Activated CD4-positive, alpha-beta memory T cell treated with anti-CD3 and anti-CD28 coated beads, Interleukin-2, amount 10 ng/mL, durations not matched to agents 7 days and 5 days (primary cell): ENCODE measurements around the gene RHBDL1. TPM values are rescaled to one million over a fixed set of nuclear protein-coding genes. Genes with fewer than 3 reads are reported as not detected.

Experiments
- CTCF ChIA-PET: fragments of 350-600 bp; sonication (Branson Sonifier 250); formaldehyde crosslinking; loops from one replicate; lab custom pipeline; 2021; ENCODE audit warnings: antibody characterized with exemption, inconsistent platforms; lab: Charles Lee
- POLR2A ChIA-PET: fragments of 350-600 bp; sonication (Branson Sonifier 250); formaldehyde crosslinking; loops from one replicate; lab custom pipeline; 2021; ENCODE audit warnings: antibody characterized with exemption; lab: Charles Lee
- DNase-seq: peaks from one replicate; pipeline ENCODE4 v3.0.0-alpha.2; 2020
- H3K27ac Mint-ChIP-seq: one replicate; pipeline ENCODE4 v1.8.0; 2021; ENCODE audit warnings: mild to moderate bottlenecking, mixed read lengths
- H3K27me3 Mint-ChIP-seq: one replicate; pipeline ENCODE4 v1.8.0; 2021; ENCODE audit warnings: mixed read lengths
- H3K36me3 Mint-ChIP-seq: one replicate; pipeline ENCODE4 v1.8.0; 2021; ENCODE audit warnings: low read depth, mixed read lengths
- H3K4me1 Mint-ChIP-seq: one replicate; pipeline ENCODE4 v1.8.0; 2021; ENCODE audit warnings: mixed read lengths
- H3K4me3 Mint-ChIP-seq: one replicate; pipeline ENCODE4 v1.8.0; 2021; ENCODE audit warnings: mild to moderate bottlenecking, mixed read lengths
- H3K9me3 Mint-ChIP-seq: one replicate; pipeline ENCODE4 v1.8.0; 2021; ENCODE audit warnings: mixed read lengths
- total RNA-seq, 2 experiments: library from RNA; stranded (reverse); gene quantifications; one replicate each; pipeline ENCODE4 v1.2.3, GENCODE V29; 2021

RHBDL1 gene
- total RNA-seq, 2 experiments from 2014 or later = 1.5 TPM

GRCh38 chr16:674214-674881 is 1.1 kb upstream of the RHBDL1 start:
- Mint-ChIP-seq H3K4me3 (no peak overlapping the region), H3K27ac (no peak overlapping the region), H3K27me3 (no peaks in the 10 kb centered on the region), H3K36me3 (peaks cover 14% of the 10 kb centered on the region), H3K9me3 (no peaks in the 10 kb centered on the region), H3K4me1 (peaks cover 21% of the 10 kb centered on the region)
- POLR2A ChIA-PET = interaction anchor here (1.7 to 2.6 kb wide), 3 partner anchors 9 to 25 kb away, joined by 5 to 9 read pairs (median 6); partner anchors contain the start of genes JMJD8 and WDR90
- CTCF ChIA-PET = no interaction called here
- no peak for DNase-seq

- H3K4me1 Mint-ChIP-seq = peaks cover 22% of the 10 kb centered on the region
- no peak overlapping the region for H3K4me3 Mint-ChIP-seq
- no peak for DNase-seq
- CTCF ChIA-PET = interaction anchor here (0.6 to 1.7 kb wide), 4 partner anchors 8 to 1374 kb away, joined by 3 to 5 read pairs (median 4); partner anchors contain the start of genes RHOT2 and WDR24
- H3K36me3 Mint-ChIP-seq = peaks cover 10% of the 10 kb centered on the region
- no peaks in the 10 kb centered on the region for H3K9me3 Mint-ChIP-seq
- POLR2A ChIA-PET = interaction anchor here (1.0 to 2.9 kb wide), 7 partner anchors 8 to 27 kb away, joined by 4 to 18 read pairs (median 7); partner anchors contain the start of genes JMJD8, RHOT2, WDR24 and WDR90
- H3K27me3 Mint-ChIP-seq = no peaks in the 10 kb centered on the region
- no peak overlapping the region for H3K27ac Mint-ChIP-seq
Measured at GRCh38 chr16:675884-676564, 553 bp downstream of the RHBDL1 start.

GRCh38 chr16:676565-676902 is 1.1 kb downstream of the RHBDL1 start:
- Mint-ChIP-seq H3K4me3 (no peak overlapping the region), H3K36me3 (peaks cover 10% of the 10 kb centered on the region), H3K27me3 (no peaks in the 10 kb centered on the region), H3K9me3 (no peaks in the 10 kb centered on the region), H3K4me1 (peaks cover 27% of the 10 kb centered on the region), H3K27ac (no peak overlapping the region)
- ChIA-PET CTCF (interaction anchor here (0.6 to 1.7 kb wide), 2 partner anchors 9 to 1374 kb away, joined by 4 to 5 read pairs; partner anchors contain the start of gene RHOT2), POLR2A (interaction anchor here (1.0 to 2.9 kb wide), 5 partner anchors 8 to 19 kb away, joined by 4 to 18 read pairs (median 9); partner anchors contain the start of genes JMJD8, RHOT2 and WDR24)
- DNase-seq = no peak

- ChIA-PET POLR2A (interaction anchor here (0.6 to 2.9 kb wide), 3 partner anchors 14 to 908 kb away, joined by 3 to 18 read pairs (median 7); partner anchors contain the start of gene WDR24), CTCF (interaction anchor here (0.6 to 1.7 kb wide), 2 partner anchors 9 to 1373 kb away, joined by 4 to 5 read pairs; partner anchors contain the start of gene RHOT2)
- no peaks in the 10 kb centered on the region for H3K9me3 Mint-ChIP-seq
Measured at GRCh38 chr16:676913-677312, 1.4 kb downstream of the RHBDL1 start.

GRCh38 chr16:677316-678190 is 2.1 kb downstream of the RHBDL1 start:
- Mint-ChIP-seq H3K36me3 (peaks cover 17% of the 10 kb centered on the region), H3K4me1 (peaks cover 36% of the 10 kb centered on the region), H3K9me3 (no peaks in the 10 kb centered on the region), H3K4me3 (no peak overlapping the region), H3K27ac (no peak overlapping the region), H3K27me3 (no peaks in the 10 kb centered on the region)
- POLR2A ChIA-PET = interaction anchor here (0.6 to 4.9 kb wide), 5 partner anchors 8 to 907 kb away, joined by 3 to 35 read pairs (median 18); partner anchors contain the start of genes RHOT2 and WDR24
- DNase-seq = no peak
- CTCF ChIA-PET = no interaction called here

More at GRCh38 chr16:676913-677312, 1.4 kb downstream of the RHBDL1 start:
- H3K27ac Mint-ChIP-seq = no peak overlapping the region
- H3K36me3 Mint-ChIP-seq = peaks cover 13% of the 10 kb centered on the region
- H3K4me3 Mint-ChIP-seq = no peak overlapping the region
- H3K27me3 Mint-ChIP-seq = no peaks in the 10 kb centered on the region
- peak; percentile 45 for DNase-seq
- H3K4me1 Mint-ChIP-seq = peaks cover 30% of the 10 kb centered on the region

- POLR2A ChIA-PET = interaction anchor here (1.0 to 4.9 kb wide), 5 partner anchors 9 to 30 kb away, joined by 3 to 35 read pairs (median 5); partner anchors contain the start of genes RHOT2 and WDR24
- H3K9me3 Mint-ChIP-seq = no peaks in the 10 kb centered on the region
- peak overlapping the region; percentile 68 for H3K4me3 Mint-ChIP-seq
Measured at GRCh38 chr16:678209-678857, 2.9 kb downstream of the RHBDL1 start.

DNA sequence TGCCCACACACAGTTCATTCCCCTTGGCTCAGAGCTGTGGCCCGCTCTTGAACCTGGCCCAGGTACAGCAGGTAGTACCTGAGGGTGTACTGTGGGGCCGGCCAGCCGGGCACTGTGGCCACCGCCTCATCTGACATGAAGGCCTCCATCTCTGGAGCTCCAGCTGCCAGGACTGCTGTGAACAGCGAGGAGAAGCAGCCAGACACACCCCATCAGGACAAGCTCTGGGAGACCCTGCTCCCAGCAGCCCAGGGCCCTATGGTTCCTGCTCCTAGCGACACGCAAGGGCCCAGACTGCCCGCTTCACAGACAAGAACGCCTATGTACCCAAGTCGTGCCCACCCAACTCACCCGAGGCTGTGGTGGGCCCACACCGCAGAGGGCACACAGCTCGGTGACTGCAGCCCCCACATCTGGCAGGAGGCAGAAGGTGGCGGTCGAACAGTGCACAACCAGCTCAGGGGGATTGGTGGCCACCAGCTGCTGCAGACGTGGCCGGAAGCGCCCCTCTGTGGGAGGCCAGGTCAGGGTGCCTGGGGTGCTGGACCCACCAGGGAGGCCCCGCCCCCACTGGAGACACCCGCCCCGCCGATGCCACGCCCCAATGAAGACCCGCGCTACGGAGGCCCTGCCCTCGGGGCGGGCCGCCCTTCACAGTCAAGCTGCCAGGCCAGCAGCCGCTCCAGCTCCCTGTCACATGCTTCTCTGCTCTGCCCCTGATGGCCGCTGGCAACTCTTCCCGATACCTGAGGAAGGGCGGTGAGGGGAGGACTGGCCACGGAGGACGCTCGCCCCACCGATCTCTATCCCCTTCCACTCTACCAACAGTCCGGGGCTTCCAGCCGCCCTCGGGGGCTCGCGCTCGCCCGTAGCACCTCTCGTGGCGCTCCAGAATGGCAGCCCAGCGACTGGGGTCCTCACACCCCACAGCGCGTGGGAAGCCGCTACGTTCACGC is 3.7 kb downstream of the RHBDL1 start:
- Mint-ChIP-seq H3K27ac (peak overlapping the region; percentile 58), H3K36me3 (peaks cover 19% of the 10 kb centered on the region)

More at GRCh38 chr16:678209-678857, 2.9 kb downstream of the RHBDL1 start:
- DNase-seq = no peak
- CTCF ChIA-PET = no interaction called here
- Mint-ChIP-seq H3K27me3 (no peaks in the 10 kb centered on the region), H3K27ac (no peak overlapping the region), H3K4me1 (peaks cover 44% of the 10 kb centered on the region), H3K36me3 (peaks cover 18% of the 10 kb centered on the region)

DNA sequence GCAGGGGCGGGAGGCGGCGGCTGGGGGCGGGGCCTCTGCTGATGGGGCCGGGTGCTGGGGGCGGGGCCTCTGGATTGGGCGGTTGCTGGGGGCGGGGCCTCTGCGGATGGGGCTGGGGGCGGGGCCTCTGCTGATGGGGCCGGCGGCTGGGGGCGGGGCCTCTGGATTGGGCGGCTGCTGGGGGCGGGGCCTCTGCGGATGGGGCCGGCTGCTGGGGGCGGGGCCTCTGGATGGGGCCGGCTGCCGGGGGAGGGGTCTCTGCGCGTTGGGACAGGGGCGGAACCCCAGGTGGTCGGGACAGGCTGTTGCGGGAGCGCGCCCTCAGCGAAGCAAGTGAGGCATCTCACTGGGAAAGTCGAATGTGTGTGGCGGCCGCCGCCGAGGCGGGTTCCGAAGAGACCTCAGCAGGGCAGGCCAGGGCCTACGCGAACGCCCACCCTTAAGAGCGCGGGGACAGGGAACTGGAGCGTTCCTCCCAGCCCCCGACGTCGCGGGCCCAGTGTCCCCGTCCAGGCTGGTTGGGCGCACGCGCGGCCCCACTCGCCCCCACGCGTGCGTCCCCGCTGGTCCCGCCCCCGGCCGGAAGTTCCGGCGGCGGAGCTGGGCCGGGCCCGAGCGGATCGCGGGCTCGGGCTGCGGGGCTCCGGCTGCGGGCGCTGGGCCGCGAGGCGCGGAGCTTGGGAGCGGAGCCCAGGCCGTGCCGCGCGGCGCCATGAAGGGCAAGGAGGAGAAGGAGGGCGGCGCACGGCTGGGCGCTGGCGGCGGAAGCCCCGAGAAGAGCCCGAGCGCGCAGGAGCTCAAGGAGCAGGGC is 4.5 kb downstream of the RHBDL1 start, which contains the start of gene STUB1:
Gene STUB1, plus strand, starts transcription at position 597 of the 811 bp plus-strand sequence. Its CDS starts 116 bp downstream, at position 713.
- ChIA-PET POLR2A (interaction anchor here (0.6 to 4.9 kb wide), 12 partner anchors 10 to 1285 kb away, joined by 3 to 35 read pairs (median 4); partner anchors contain the start of genes METTL26, RHOT2, RPS2 and WDR24), CTCF (interaction anchor here (1.0 to 2.1 kb wide), 5 partner anchors 12 to 32 kb away, joined by 3 to 8 read pairs (median 4); partner anchors contain the start of gene RHOT2)
- Mint-ChIP-seq H3K36me3 (peaks cover 20% of the 10 kb centered on the region), H3K27ac (peak within 1 kb of the TSS; percentile 82), H3K4me1 (peaks cover 49% of the 10 kb centered on the region), H3K9me3 (no peaks in the 10 kb centered on the region), H3K27me3 (no peaks in the 10 kb centered on the region), H3K4me3 (peak within 1 kb of the TSS; percentile 81)
- DNase-seq = peak; percentile 91

More for the DNA sequence above, 3.7 kb downstream of the RHBDL1 start:
- CTCF ChIA-PET = interaction anchor here (2.1 kb wide), 1 partner anchor 11 kb away, joined by 8 read pairs; the partner anchor contains the start of gene RHOT2
- Mint-ChIP-seq H3K4me3 (peak overlapping the region; percentile 68), H3K27me3 (no peaks in the 10 kb centered on the region), H3K4me1 (peaks cover 47% of the 10 kb centered on the region), H3K9me3 (no peaks in the 10 kb centered on the region)
- DNase-seq = peak; percentile 60
- POLR2A ChIA-PET = interaction anchor here (1.0 to 4.9 kb wide), 6 partner anchors 9 to 31 kb away, joined by 3 to 35 read pairs (median 4); partner anchors contain the start of genes RHOT2 and WDR24

GRCh38 chr16:680625-680945 is 5.1 kb downstream of the RHBDL1 start:
- POLR2A ChIA-PET = interaction anchor here (0.6 to 4.9 kb wide), 11 partner anchors 10 to 1284 kb away, joined by 3 to 35 read pairs (median 4); partner anchors contain the start of genes METTL26, RHOT2, RPS2 and WDR24
- CTCF ChIA-PET = interaction anchor here (1.0 to 2.1 kb wide), 5 partner anchors 13 to 32 kb away, joined by 3 to 8 read pairs (median 4); partner anchors contain the start of gene RHOT2
- Mint-ChIP-seq H3K9me3 (no peaks in the 10 kb centered on the region), H3K4me1 (peaks cover 46% of the 10 kb centered on the region), H3K27ac (peak overlapping the region; percentile 62), H3K36me3 (peaks cover 20% of the 10 kb centered on the region), H3K27me3 (no peaks in the 10 kb centered on the region), H3K4me3 (peak overlapping the region; percentile 81)
- no peak for DNase-seq
